GM19395 (cell line): ENCODE measurements around the gene SYT15.
"Not testable (repeated sequence)": the region's sequence is repeated elsewhere in the genome, so short reads cannot be mapped to it uniquely, and the experiment has no call there.

ENCODE experiments used
- ATAC-seq: cut with Tn5 transposase; IDR thresholded peaks from one replicate; pipeline ENCODE4 v1.9.1; 2021; ENCODE audit warnings: mild to moderate bottlenecking, moderate library complexity; ENCODE audit not compliant: unreplicated experiment

The SYT15 gene

GRCh38 chr10:46578474-46579178 is at the start of gene SYT15:
Gene SYT15, plus strand, starts transcription at chr10:46579128. Its CDS starts 41 bp downstream, at chr10:46579169.
- ATAC-seq: not testable (repeated sequence)

GRCh38 chr10:46529742-46530141 is 49.2 kb upstream of the SYT15 start:
- not testable (repeated sequence) for ATAC-seq

- no peak for ATAC-seq
Measured at GRCh38 chr10:46530249-46531186, 48.4 kb upstream of the SYT15 start.

- ATAC-seq: not testable (repeated sequence)
Measured at GRCh38 chr10:46532256-46532655, 46.7 kb upstream of the SYT15 start.

GRCh38 chr10:46534828-46535524 is 44.0 kb upstream of the SYT15 start:
- ATAC-seq: no peak

GRCh38 chr10:46536171-46536570 is 42.8 kb upstream of the SYT15 start:
- no peak for ATAC-seq

GRCh38 chr10:46536781-46537180 is 42.1 kb upstream of the SYT15 start:
- ATAC-seq: no peak

GRCh38 chr10:46537309-46537708 is 41.6 kb upstream of the SYT15 start:
- ATAC-seq: no peak

GRCh38 chr10:46538155-46538554 is 40.8 kb upstream of the SYT15 start:
- no peak for ATAC-seq

GRCh38 chr10:46538717-46539426 is 40.1 kb upstream of the SYT15 start:
- no peak for ATAC-seq

GRCh38 chr10:46539596-46540411 is 39.1 kb upstream of the SYT15 start:
- ATAC-seq: no peak

GRCh38 chr10:46540412-46541016 is 38.4 kb upstream of the SYT15 start:
- ATAC-seq: no peak

GRCh38 chr10:46541017-46541661 is 37.8 kb upstream of the SYT15 start:
- ATAC-seq: no peak

GRCh38 chr10:46541735-46542566 is 37.0 kb upstream of the SYT15 start:
- ATAC-seq: no peak

GRCh38 chr10:46542567-46543465 is 36.1 kb upstream of the SYT15 start:
- no peak for ATAC-seq

GRCh38 chr10:46543466-46544377 is 35.2 kb upstream of the SYT15 start:
- no peak for ATAC-seq
